Endothelial cell of umbilical vein (primary cell): Measurements from ENCODE around the gene RPL15. TPM values are rescaled to one million over a fixed set of nuclear protein-coding genes. Genes with fewer than 3 reads are reported as not detected.

Experiments
- BruUV-seq: library from RNA; stranded (reverse); fragments of 400-500 nt; replicated peaks from 2 replicates; lab custom pipeline; 2021; lab: Mats Ljungman, UMichigan
- CTCF ChIA-PET: fragments of 300-600, 350-600 bp; sonication (Branson Sonifier 250); formaldehyde crosslinking; loops from one replicate; lab custom pipeline; 2021; ENCODE audit warnings: antibody characterized with exemption, inconsistent platforms; lab: Charles Lee
- POLR2A ChIA-PET: fragments of 300-600, 350-600 bp; sonication (Branson Sonifier 250); formaldehyde crosslinking; loops from one replicate; lab custom pipeline; 2021; ENCODE audit warnings: antibody characterized with exemption, inconsistent platforms; lab: Charles Lee
- DNase-seq: peaks from one replicate; pipeline ENCODE4 v3.0.0-alpha.2; 2011; ENCODE audit warnings: low read depth, low spot score
- FAIRE-seq: peaks from 2 replicates; lab custom pipeline; 2011; peaks lifted over from hg19 to GRCh38; lab: Jason Lieb, UNC
- H2AFZ ChIP-seq: 2 replicates; pipeline ENCODE4 v1.6.0; 2012; ENCODE audit warnings: low read depth, low read length, control low read depth, inconsistent platforms
- H3K27ac ChIP-seq: 2 replicates; pipeline ENCODE4 v1.5.1; 2011; ENCODE audit warnings: low read depth, mild to moderate bottlenecking, control low read depth, low read length, moderate library complexity; ENCODE audit not compliant: insufficient read depth
- H3K27me3 ChIP-seq, 2 experiments: 2 replicates each; pipeline versions ENCODE4 v1.6.0 to v1.6.1; 2011; ENCODE audit warnings: low read length in 2 of 2, mixed read lengths in 1 of 2; ENCODE audit not compliant: control insufficient read depth in 2 of 2, insufficient read depth in 2 of 2
- H3K36me3 ChIP-seq, 2 experiments: 2 replicates in 1 of 2; 3 replicates in 1 of 2; pipeline ENCODE4 v1.5.1; 2011; ENCODE audit warnings: low read length in 2 of 2, mild to moderate bottlenecking in 1 of 2, moderate library complexity in 1 of 2; ENCODE audit not compliant: control insufficient read depth in 2 of 2, insufficient read depth in 2 of 2; ENCODE audit errors: extremely low read depth in 1 of 2
- H3K4me1 ChIP-seq: 3 replicates; pipeline ENCODE4 v1.5.1; 2011; ENCODE audit warnings: mild to moderate bottlenecking, low read length; ENCODE audit not compliant: control insufficient read depth, insufficient read depth; ENCODE audit errors: extremely low read depth
- H3K4me2 ChIP-seq: 2 replicates; pipeline ENCODE4 v1.6.1; 2011; ENCODE audit warnings: low read length, control low read depth, mixed read lengths; ENCODE audit not compliant: insufficient read depth
- H3K4me3 ChIP-seq, 3 experiments: fragments of 200-600 bp in 1 of 3; sonication (generic), shearing (Covaris generic) in 1 of 3; replicated peaks in 1 of 3; 2 replicates each; pipeline ENCODE4 v1.5.1; 2011 to 2016; ENCODE audit warnings: control low read depth in 3 of 3, low read length in 3 of 3, mild to moderate bottlenecking in 2 of 3, inconsistent platforms in 1 of 3, low read depth in 1 of 3, moderate library complexity in 1 of 3; ENCODE audit not compliant: insufficient read depth in 1 of 3
- H3K79me2 ChIP-seq: 2 replicates; pipeline ENCODE4 v1.6.0; 2012; ENCODE audit warnings: low read length, inconsistent platforms; ENCODE audit not compliant: control insufficient read depth, insufficient read depth
- H3K9ac ChIP-seq: replicated peaks from 2 replicates; pipeline ENCODE3; 2011; ENCODE audit warnings: low read length, control low read depth; ENCODE audit not compliant: insufficient read depth; ENCODE audit errors: extremely low read depth
- H3K9me1 ChIP-seq: replicated peaks from 3 replicates; pipeline ENCODE4 v1.6.0; 2011; ENCODE audit warnings: mild to moderate bottlenecking, low read length; ENCODE audit not compliant: control insufficient read depth, insufficient read depth; ENCODE audit errors: extremely low read depth
- H3K9me3 ChIP-seq: replicated peaks from 2 replicates; pipeline ENCODE4 v1.5.1; 2012; ENCODE audit warnings: low read length, inconsistent platforms; ENCODE audit not compliant: control insufficient read depth, insufficient read depth
- H4K20me1 ChIP-seq: replicated peaks from 2 replicates; pipeline ENCODE3; 2011; ENCODE audit warnings: mild to moderate bottlenecking, low read length; ENCODE audit not compliant: control insufficient read depth, insufficient read depth; ENCODE audit errors: extremely low read depth
- CTCF ChIP-seq, 2 donors: IDR thresholded peaks; 1 replicate in 1 of 2; 2 replicates in 1 of 2; pipeline ENCODE4 v1.5.1; 2011; ENCODE audit warnings: low read length in 2 of 2, mild to moderate bottlenecking in 2 of 2, moderate library complexity in 2 of 2, control low read depth in 1 of 2, inconsistent platforms in 1 of 2, low read depth in 1 of 2; ENCODE audit not compliant: insufficient read depth in 1 of 2; ENCODE audit errors: extremely low read depth in 1 of 2
- EZH2 ChIP-seq: IDR thresholded peaks from 2 replicates; pipeline ENCODE4 v1.6.1; 2012; ENCODE audit warnings: borderline replicate concordance, low read depth, mild to moderate bottlenecking, moderate library complexity, low read length, inconsistent platforms; ENCODE audit not compliant: severe bottlenecking
- FOS ChIP-seq: IDR thresholded peaks from 2 replicates; pipeline ENCODE4 v1.6.1; 2011; ENCODE audit warnings: mild to moderate bottlenecking, low read length, moderate library complexity, borderline replicate concordance; ENCODE audit not compliant: insufficient read depth
- GATA2 ChIP-seq: IDR thresholded peaks from 2 replicates; pipeline ENCODE4 v1.7.0; 2011; ENCODE audit warnings: low read depth, mild to moderate bottlenecking, moderate library complexity, mixed read lengths, low read length; ENCODE audit not compliant: insufficient read length, insufficient read depth
- JUN ChIP-seq: IDR thresholded peaks from 2 replicates; pipeline ENCODE4 v1.6.1; 2011; ENCODE audit warnings: borderline replicate concordance, low read depth; ENCODE audit not compliant: insufficient read length, insufficient read depth
- MAX ChIP-seq: IDR thresholded peaks from 2 replicates; pipeline ENCODE4 v1.6.1; 2011; ENCODE audit not compliant: insufficient read depth, insufficient read length
- MYC ChIP-seq: IDR thresholded peaks from one replicate; pipeline ENCODE4 v1.6.1; 2011; ENCODE audit warnings: mild to moderate bottlenecking, low read depth, low read length
- POLR2A ChIP-seq: IDR thresholded peaks from 2 replicates; pipeline ENCODE4 v1.6.1; 2012; ENCODE audit warnings: low read depth, mild to moderate bottlenecking, control low read depth, low read length
- POLR2AphosphoS5 ChIP-seq: IDR thresholded peaks from 2 replicates; pipeline ENCODE4 v1.6.1; 2012; ENCODE audit warnings: low read depth, mild to moderate bottlenecking, control low read depth, low read length, moderate library complexity; ENCODE audit not compliant: insufficient read depth
- dilution Hi-C: fragments of 300-500 bp; cut with MboI; formaldehyde crosslinking; loops from one replicate; pipeline ENCODE4 v1.15.0; 2019; ENCODE audit warnings: low sequenced_read_pairs; ENCODE audit not compliant: extremely low pct_ligation_motif_present
- intact Hi-C: fragments of 100-400 bp; cut with micrococcal nuclease; formaldehyde crosslinking; loops from one replicate; pipeline ENCODE4 v1.10.0; 2022
- polyA plus RNA-seq, 4 experiments: library from polyadenylated mRNA; depleted of rRNA in 3 of 4; stranded (reverse) in 3 of 4; unstranded in 1 of 4; fragments of >200 nt; gene quantifications; 2 replicates each; pipeline versions ENCODE4 v1.2.1 to v1.2.3, GENCODE V29; 2011 to 2012; ENCODE audit warnings: missing spikeins in 1 of 4
- total RNA-seq: library from RNA; stranded (reverse); gene quantifications from 2 replicates; pipeline ENCODE4 v1.2.3, GENCODE V29; 2021

RPL15 gene
- total and polyA plus RNA-seq, 2 donors (not counting 3 experiments of a cell fraction or from before 2014, with no cell fraction given), result 1,901 to 5,777 TPM

DNA sequence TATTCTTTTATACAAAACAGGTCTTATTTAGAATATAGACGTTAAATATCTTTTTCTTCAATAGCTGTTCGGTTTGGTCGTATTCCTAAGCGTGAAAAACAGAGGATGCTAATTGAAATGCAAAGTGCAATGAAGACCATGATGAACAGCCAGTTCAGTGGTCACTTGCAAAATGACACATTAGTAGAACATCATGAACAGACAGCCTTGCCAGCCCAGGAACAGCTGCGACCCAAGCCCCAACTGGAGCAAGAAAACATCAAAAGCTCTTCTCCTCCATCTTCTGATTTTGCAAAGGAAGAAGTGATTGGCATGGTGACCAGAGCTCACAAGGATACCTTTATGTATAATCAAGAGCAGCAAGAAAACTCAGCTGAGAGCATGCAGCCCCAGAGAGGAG lies 45.0 kb downstream of the RPL15 start:
- Histone ChIP-seq H3K79me2 (no peaks in the 10 kb centered on the region), H3K4me2 (no peak overlapping the region), H3K9ac (no peak overlapping the region), H3K4me3 (no peak overlapping the region), H3K9me1 (no peaks in the 10 kb centered on the region), H3K4me1 (peaks cover 21% of the 10 kb centered on the region), H4K20me1 (no peaks in the 10 kb centered on the region), H3K36me3 (peaks cover 2 to 3% of the 10 kb centered on the region in 2 experiments), H3K27me3 (no peaks in the 10 kb centered on the region), H2AFZ (no peak overlapping the region), H3K27ac (no peak overlapping the region), H3K9me3 (no peaks in the 10 kb centered on the region)
- intact Hi-C loops, result no loop called here
- DNase-seq, result no peak
- no TSS peak for BruUV-seq
- FAIRE-seq, result no peak
- ChIA-PET POLR2A (interaction anchor here (1.6 kb wide), 1 partner anchor 45 kb away, joined by 5 read pairs; the partner anchor contains the start of genes NKIRAS1 and RPL15), CTCF (interaction anchor here (0.6 kb wide), 1 partner anchor 9 kb away, joined by 3 read pairs; no protein-coding TSS in a partner anchor)
- dilution Hi-C loops, result no loop called here
- no peak for TF ChIP-seq EZH2
- TF ChIP-seq FOS, result no peak
- no peak for TF ChIP-seq MYC
- TF ChIP-seq CTCF (IDR thresholded peaks at IDR 0.05; ENCODE audit: extremely low read depth in 1 of 2, insufficient read depth in 1 of 2, low read depth in 1 of 2, low read length in 2 of 2), result no peak
- no peak for TF ChIP-seq POLR2AphosphoS5
- TF ChIP-seq MAX, result no peak
- TF ChIP-seq JUN, result no peak
- no peak for TF ChIP-seq GATA2
- TF ChIP-seq POLR2A, result no peak
